Tibial nerve (tissue), 4 donors: ENCODE results near the gene SLIT1.

Experiments
- CTCF ChIP-seq, 5 experiments: fragments of 200-600 bp in 3 of 5; fragments of 450-650 bp in 2 of 5; sonication (generic) in 3 of 5; IDR thresholded peaks; one replicate each; pipeline ENCODE4 v1.5.1; 2016 to 2019; ENCODE audit warnings: antibody characterized with exemption in 5 of 5, mild to moderate bottlenecking in 3 of 5, moderate library complexity in 2 of 5
- EP300 ChIP-seq, 2 donors: sonication (generic); formaldehyde crosslinking; IDR thresholded peaks; one replicate each; pipeline ENCODE4 v1.6.1; 2017; ENCODE audit warnings: antibody characterized with exemption in 2 of 2, mild to moderate bottlenecking in 1 of 2
- POLR2A ChIP-seq, 2 donors: fragments of 450-650 bp; IDR thresholded peaks; one replicate each; pipeline ENCODE4 v1.6.1; 2017; ENCODE audit warnings: antibody characterized with exemption in 2 of 2, mild to moderate bottlenecking in 2 of 2, moderate library complexity in 2 of 2

- TF ChIP-seq CTCF (IDR thresholded peaks at IDR 0.05), result no peak
- TF ChIP-seq EP300 (IDR thresholded peaks at IDR 0.05), result no peak
- no peak for TF ChIP-seq POLR2A (IDR thresholded peaks at IDR 0.05)
Observed at GRCh38 chr10:96949039-96949683, 236.6 kb downstream of the SLIT1 start.
